HG03135 (cell line): ENCODE results near the gene EIF4A2.
"Not testable (repeated sequence)": the region's sequence is repeated elsewhere in the genome, so short reads cannot be mapped to it uniquely, and the experiment has no call there.

ENCODE experiments used
- ATAC-seq: cut with Tn5 transposase; IDR thresholded peaks from one replicate; pipeline ENCODE4 v1.9.1; 2021; ENCODE audit warnings: mild to moderate bottlenecking, moderate library complexity; ENCODE audit not compliant: unreplicated experiment

EIF4A2 gene

DNA sequence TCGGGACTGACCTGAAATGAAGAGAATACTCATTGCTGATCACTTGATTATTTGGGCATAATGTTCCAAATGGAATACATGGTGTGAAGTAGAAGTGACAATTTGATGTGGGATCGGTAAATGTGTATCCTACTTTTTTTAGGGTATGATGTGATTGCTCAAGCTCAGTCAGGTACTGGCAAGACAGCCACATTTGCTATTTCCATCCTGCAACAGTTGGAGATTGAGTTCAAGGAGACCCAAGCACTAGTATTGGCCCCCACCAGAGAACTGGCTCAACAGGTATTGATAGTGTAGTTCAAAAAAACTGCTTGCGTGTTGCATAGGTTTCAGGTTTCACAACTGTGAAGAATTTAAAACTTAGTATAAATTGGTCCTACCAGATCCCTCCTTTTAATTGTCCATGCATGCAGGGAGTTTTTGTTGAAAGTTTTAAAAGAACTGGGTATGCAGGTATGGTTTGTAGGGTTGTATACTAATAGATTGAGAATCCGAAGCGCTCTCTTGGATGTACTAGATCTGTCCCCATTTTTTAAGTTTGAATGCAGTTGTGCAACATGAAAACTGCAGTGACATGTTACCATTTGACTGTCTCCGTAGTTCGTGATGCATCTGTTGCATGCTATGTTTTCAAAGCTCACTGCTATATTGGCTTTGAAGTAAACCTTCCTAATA lies 1.6 kb downstream of the EIF4A2 start:
- no peak for ATAC-seq

DNA sequence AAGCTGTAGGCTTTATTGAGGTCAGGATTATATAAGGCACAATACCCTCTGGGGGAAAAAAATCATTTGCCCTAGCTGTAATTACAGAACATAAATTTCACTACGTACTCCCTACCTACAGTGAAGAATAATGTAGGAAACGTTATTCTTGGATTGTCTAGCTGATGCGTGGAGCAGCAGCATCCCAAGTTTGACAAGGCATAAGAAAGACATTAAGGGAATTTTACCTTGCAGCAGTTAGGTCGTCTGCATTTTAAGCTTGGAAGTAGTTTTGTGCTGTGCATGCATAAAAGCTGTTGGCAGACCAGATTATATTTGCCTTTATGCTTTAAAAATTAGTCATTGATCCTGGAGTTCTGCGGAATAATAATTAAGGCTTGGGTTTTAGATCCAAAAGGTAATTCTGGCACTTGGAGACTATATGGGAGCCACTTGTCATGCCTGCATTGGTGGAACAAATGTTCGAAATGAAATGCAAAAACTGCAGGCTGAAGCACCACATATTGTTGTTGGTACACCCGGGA lies 2.2 kb downstream of the EIF4A2 start:
- no peak for ATAC-seq

- ATAC-seq: no peak
These were observed 3.5 kb downstream of the EIF4A2 start for GRCh38 chr3:186786922-186787321.

DNA sequence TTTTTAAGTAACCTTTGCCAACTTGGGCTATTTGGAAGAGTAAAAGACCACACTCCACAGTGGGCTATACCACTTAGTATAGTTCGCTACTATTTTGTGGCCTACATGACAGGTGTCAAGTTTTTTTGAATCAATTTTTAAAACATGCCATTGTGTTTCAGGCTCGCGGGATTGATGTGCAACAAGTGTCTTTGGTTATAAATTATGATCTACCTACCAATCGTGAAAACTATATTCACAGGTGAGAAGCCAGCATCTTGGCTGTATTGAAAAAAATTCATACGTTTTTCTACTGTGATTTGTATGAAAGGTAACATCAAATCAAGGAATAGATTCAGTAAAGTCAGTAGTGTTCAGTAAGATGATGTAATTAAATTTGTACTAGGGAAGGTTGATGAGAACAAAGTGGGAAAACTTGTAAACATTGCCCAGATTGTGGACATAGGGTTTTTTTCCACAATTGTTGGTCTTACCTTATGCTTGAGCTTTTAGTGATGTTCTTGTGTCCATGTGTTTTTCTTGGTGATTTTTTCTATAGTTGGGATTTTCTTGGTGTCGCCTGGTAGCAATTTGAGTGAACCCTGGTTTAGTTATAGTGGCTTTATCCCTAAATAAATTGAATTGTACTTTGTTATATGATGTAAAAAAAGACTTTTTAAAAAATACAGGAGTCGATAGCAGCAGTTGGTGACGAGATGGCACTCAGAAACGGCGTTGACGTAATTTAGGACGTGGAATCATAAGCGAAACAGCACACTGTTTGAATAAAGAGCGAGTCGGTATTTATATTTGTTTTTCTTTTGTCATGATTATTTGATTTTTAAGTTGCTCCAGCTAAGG lies 4.5 kb downstream of the EIF4A2 start:
- ATAC-seq: no peak

GRCh38 chr3:186788482-186789370 lies 5.3 kb downstream of the EIF4A2 start:
- ATAC-seq: no peak

DNA sequence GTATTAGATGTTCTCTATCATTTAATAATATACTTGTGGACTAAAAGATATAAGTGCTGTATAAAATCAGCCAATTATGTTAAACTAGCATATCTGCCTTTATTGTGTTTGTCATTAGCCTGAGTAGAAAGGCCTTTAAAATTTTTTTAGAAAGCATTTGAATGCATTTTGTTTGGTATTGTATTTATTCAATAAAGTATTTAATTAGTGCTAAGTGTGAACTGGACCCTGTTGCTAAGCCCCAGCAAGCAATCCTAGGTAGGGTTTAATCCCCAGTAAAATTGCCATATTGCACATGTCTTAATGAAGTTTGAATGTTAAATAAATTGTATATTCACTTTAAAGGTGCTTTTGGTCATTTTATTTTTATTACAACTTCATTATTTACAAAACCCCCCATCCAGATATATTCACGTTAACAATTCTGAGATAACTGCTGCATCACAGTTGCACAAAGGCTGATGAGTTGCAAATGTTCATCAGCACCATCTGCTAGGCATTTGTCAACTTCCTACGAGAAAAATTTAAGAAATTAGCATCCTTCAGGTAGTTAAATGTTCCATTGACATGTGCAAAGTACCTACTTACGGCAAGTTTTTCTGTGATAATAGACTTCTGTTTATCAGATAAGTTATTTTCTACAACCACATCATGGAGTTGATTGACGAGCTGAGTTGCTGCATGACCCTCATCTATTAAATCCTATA lies 6.3 kb downstream of the EIF4A2 start:
- ATAC-seq: no peak

GRCh38 chr3:186790261-186790981 lies 7.0 kb downstream of the EIF4A2 start:
- no peak for ATAC-seq

DNA sequence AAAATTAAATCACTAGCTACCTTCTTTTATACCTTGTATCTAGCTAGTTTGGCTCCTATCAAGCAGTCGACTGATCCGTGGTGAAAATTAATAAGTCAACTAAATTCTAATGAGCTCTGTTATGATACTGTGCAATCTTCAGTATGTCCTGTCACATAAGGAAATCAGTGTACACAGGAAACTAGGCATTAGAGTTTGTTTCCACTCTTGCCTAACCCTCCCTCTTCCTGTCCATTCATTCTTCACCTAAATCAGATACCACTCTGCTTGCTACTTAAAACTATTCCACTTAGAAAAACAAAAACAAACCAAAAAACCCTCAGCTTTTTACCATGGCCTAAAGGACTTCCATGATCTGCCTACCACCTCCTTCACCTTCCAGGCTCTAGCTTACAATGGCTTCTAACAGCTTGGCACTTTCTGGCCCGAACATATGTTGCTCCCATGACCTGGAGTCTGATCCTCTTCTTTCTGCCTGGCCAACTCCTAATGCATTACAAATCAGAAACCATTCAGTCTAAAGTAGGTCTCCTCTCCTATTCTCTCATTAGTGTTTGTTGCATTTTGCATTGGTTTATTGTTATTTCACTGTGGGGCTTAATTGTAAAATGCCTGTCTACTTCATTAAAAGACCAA lies 15.0 kb downstream of the EIF4A2 start:
- ATAC-seq: no peak

GRCh38 chr3:186800285-186800684 lies 16.9 kb downstream of the EIF4A2 start:
- ATAC-seq: no peak

- no peak for ATAC-seq
These were observed 19.3 kb downstream of the EIF4A2 start for GRCh38 chr3:186802701-186803100.

GRCh38 chr3:186803447-186803846 lies 20.1 kb downstream of the EIF4A2 start:
- ATAC-seq: not testable (repeated sequence)

DNA sequence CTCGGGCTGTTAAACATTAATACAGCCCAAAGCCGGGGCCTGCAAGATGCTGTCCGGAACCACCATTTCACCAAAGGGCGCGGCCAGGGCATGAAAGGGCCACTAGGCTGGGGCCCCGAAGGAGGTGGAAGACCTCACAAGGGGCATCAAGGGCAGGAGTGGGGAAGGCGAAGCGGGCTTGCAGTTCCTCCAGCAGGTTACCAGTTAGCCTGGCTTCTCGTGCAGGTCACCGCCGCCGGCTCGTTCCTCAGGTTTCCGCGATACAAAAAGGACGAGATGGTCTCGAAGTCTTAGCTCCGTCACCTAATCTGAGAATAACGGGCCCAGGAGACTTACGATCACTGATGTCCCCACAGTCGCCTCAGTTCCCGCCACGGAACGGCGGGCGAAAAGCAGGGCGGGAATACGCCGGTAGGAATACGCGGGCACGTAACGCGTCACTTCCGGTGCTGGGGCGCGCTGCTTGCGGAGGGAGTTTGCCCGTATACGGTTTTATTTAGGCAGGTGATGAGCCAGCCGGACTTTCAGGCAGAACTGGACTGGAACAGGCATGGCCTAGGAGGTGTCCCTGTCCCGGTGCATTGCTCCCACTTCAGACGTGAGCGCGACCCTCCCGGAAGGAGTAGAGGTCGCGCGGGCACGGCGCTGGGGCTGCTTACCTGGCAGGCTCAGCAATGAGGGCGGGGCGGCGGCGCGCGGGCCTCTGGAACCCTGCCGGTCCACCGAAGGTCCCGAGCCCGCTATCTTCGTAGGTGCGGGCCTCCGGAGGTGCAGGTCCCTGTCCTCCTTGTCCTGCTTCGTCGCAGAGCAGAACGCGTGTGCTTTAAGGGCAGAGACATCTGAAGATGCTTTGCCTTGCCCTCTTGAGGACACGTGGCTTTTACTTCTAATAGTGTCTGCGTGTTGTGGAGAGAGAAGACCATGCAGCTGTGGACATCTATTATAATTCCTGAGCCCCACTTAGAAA lies 23.0 kb downstream of the EIF4A2 start, which contains the start of gene RFC4:
RFC4 (minus strand) TSS at position 394 of the 967 bp plus-strand sequence. CDS start 1,769 bp downstream, outside the sequence.
- peak; percentile 89 for ATAC-seq

- ATAC-seq: no peak
These were observed 23.9 kb downstream of the EIF4A2 start for GRCh38 chr3:186807231-186807630.

- ATAC-seq: no peak
These were observed 27.1 kb downstream of the EIF4A2 start for GRCh38 chr3:186810336-186810996.

- not testable (repeated sequence) for ATAC-seq
These were observed 27.9 kb downstream of the EIF4A2 start for GRCh38 chr3:186811313-186811712.

- no peak for ATAC-seq
These were observed 30.7 kb downstream of the EIF4A2 start for GRCh38 chr3:186814100-186814499.

GRCh38 chr3:186815435-186815834 lies 32.1 kb downstream of the EIF4A2 start:
- no peak for ATAC-seq
